NCI-H1417 treated with DMSO at 0.1 percent for 48 hours (cell line): Measurements from ENCODE around the gene PKP1.

Experiments
- DNase-seq: peaks from one replicate; lab custom pipeline; 2025; lab: John Stamatoyannopoulos, UW

Gene PKP1

GRCh38 chr1:201307760-201308499, 24.6 kb downstream of the PKP1 start:
- no peak for DNase-seq

- no peak for DNase-seq
These were observed 26.1 kb downstream of the PKP1 start for GRCh38 chr1:201309416-201309815.

GRCh38 chr1:201310251-201310985, 27.1 kb downstream of the PKP1 start:
- no peak for DNase-seq

GRCh38 chr1:201310986-201311355, 27.7 kb downstream of the PKP1 start:
- no peak for DNase-seq

- no peak for DNase-seq
These were observed 28.2 kb downstream of the PKP1 start for GRCh38 chr1:201311356-201312011.

GRCh38 chr1:201312298-201312697, 29.0 kb downstream of the PKP1 start:
- DNase-seq = no peak

GRCh38 chr1:201313086-201313485, 29.8 kb downstream of the PKP1 start:
- no peak for DNase-seq

GRCh38 chr1:201316556-201316955, 33.2 kb downstream of the PKP1 start:
- DNase-seq = no peak

- no peak for DNase-seq
These were observed 34.2 kb downstream of the PKP1 start for GRCh38 chr1:201317551-201317950.

GRCh38 chr1:201318504-201319340, 35.4 kb downstream of the PKP1 start:
- DNase-seq = no peak

- no peak for DNase-seq
These were observed 36.3 kb downstream of the PKP1 start for GRCh38 chr1:201319631-201320030.

GRCh38 chr1:201320168-201320788, 37.0 kb downstream of the PKP1 start:
- no peak for DNase-seq

GRCh38 chr1:201321826-201322390, 38.6 kb downstream of the PKP1 start:
- no peak for DNase-seq

GRCh38 chr1:201322653-201323510, 39.6 kb downstream of the PKP1 start:
- no peak for DNase-seq

- no peak for DNase-seq
These were observed 41.0 kb downstream of the PKP1 start for GRCh38 chr1:201324306-201324705.

- DNase-seq = no peak
These were observed 41.7 kb downstream of the PKP1 start for GRCh38 chr1:201324821-201325677.

GRCh38 chr1:201325678-201326060, 42.4 kb downstream of the PKP1 start:
- no peak for DNase-seq

- no peak for DNase-seq
These were observed 43.4 kb downstream of the PKP1 start for GRCh38 chr1:201326710-201327109.

- DNase-seq = no peak
These were observed 44.5 kb downstream of the PKP1 start for GRCh38 chr1:201327687-201328240.
